ENCODE results near the gene NUB1.

NUB1 gene

DNA sequence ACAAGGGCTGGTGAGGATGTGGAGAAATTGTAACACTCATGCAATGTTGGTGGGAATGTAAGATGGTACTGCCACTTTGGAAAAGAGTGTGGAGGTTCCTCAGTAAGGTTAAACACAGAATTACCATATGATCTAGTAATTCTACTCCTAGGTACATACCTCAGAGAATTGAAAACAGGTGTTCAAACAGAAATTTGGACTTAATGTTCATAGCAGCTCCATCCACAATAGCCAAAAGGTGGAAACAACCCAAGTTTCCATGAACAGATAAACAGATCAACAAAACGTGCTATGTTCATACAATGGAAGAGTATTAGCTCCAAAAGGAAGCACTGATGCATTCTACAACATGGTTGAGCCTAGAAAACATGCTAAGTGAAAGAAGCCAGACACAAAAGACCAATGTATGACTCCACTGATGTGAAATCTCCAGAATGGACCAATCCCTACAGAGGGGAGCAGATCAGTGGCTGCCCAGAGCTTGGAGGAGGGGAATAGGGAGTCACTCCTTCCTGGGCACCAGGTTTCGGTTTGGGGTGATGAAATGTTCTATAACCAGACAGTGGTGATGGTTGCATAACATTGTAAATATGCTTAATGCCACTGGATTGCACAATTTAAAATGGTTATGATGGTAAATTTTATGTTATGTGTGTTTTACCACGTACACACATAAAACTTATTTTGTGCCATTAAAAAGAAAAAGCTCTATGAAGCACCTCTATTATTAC is 73.9 kb downstream of the NUB1 start:
- no peak overlapping the region for H3K4me3 ChIP-seq (ENCODE audit: control insufficient read depth, low read depth, low read length)
- peak; percentile 72 for DNase-seq (ENCODE audit: low read depth)
- TF ChIP-seq CTCF (conservative IDR thresholded peaks at IDR 0.05; ENCODE audit: control insufficient read depth, insufficient read depth, low read depth, low read length), result no peak

GRCh38 chr7:151416112-151416940 is 74.7 kb downstream of the NUB1 start:
- no peak for TF ChIP-seq CTCF (conservative IDR thresholded peaks at IDR 0.05; ENCODE audit: control insufficient read depth, insufficient read depth, low read depth, low read length)
- DNase-seq (ENCODE audit: low read depth), result no peak
- H3K4me3 ChIP-seq (ENCODE audit: control insufficient read depth, low read depth, low read length), result no peak overlapping the region

DNA sequence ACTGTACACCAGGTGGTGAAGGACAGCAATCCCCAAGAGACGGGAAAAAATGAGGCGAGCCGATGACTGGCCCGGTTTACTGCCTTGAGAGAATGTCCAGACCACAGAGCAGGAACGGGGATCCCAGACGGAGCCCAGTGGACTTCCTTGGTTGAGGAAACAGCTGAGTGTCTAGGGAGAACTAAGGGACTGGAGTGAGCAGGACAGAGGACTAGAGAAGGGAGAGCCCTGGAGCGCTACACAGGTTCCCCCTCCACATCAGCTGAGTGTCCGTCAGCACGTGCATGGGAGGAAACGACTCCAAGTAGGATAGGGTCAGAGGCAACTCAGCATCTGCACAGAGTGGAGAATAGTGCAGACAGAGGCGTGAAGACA is 75.3 kb downstream of the NUB1 start:
- no peak for TF ChIP-seq CTCF (conservative IDR thresholded peaks at IDR 0.05; ENCODE audit: control insufficient read depth, insufficient read depth, low read depth, low read length)
- no peak overlapping the region for H3K4me3 ChIP-seq (ENCODE audit: control insufficient read depth, low read depth, low read length)
- DNase-seq (ENCODE audit: low read depth), result peak; percentile 32

DNA sequence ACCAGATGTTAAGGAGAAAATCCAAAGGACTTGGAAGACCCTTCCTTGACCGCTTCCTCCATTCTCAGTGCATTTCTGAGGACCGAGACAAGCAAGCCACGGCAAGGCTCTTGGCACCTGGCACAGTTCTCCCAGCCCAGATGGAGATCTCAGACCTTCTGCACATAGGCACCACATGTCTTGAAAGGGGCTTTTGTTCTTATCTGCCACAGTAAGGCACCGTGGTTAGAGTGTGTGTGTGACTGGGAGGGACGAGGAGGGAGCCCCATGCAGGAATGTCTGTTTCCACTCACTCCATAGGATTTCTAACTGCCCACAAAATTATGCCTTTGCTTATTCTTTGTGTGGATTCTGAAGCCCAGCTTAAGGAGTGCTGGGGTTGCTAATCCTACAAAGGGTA is 78.5 kb downstream of the NUB1 start:
- no peak for TF ChIP-seq CTCF (conservative IDR thresholded peaks at IDR 0.05; ENCODE audit: control insufficient read depth, insufficient read depth, low read depth, low read length)
- no peak overlapping the region for H3K4me3 ChIP-seq (ENCODE audit: control insufficient read depth, low read depth, low read length)
- no peak for DNase-seq (ENCODE audit: low read depth)

DNA sequence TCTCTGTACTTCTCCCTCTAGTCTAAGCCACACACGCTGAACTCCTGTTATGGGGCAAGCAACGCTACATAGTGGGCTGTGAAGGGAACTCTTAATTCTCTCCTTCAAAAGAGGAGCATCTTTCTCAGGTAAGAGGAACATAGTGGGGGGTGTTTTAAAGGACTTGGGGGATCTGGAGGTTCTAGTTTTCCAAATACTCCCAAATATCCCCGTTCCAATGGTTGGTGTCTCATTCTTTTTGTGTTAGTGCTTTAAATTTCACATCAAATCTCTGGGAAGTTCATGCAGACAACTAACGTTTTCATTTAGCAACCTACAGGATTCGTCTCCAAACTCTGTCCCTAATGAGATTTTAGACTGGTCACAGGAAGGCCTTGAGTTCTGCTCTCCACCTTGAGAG is 80.6 kb downstream of the NUB1 start:
- no peak for TF ChIP-seq CTCF (conservative IDR thresholded peaks at IDR 0.05; ENCODE audit: control insufficient read depth, insufficient read depth, low read depth, low read length)
- no peak for DNase-seq (ENCODE audit: low read depth)
- H3K4me3 ChIP-seq (ENCODE audit: control insufficient read depth, low read depth, low read length), result no peak overlapping the region

- TF ChIP-seq CTCF (conservative IDR thresholded peaks at IDR 0.05; ENCODE audit: control insufficient read depth, insufficient read depth, low read depth, low read length), result no peak
- no peak overlapping the region for H3K4me3 ChIP-seq (ENCODE audit: control insufficient read depth, low read depth, low read length)
- no peak for DNase-seq (ENCODE audit: low read depth)
Measured at GRCh38 chr7:151423226-151423625, 81.6 kb downstream of the NUB1 start.

All from fibroblast of mammary gland (primary cell).